22Rv1 (cell line): ENCODE results near the gene TTC8.

Experiments
- ZFX ChIP-seq: fragments of 450-650 bp; IDR thresholded peaks from 2 replicates; pipeline ENCODE4 v1.6.1; 2017; ENCODE audit warnings: antibody characterized with exemption, borderline replicate concordance
- TF ChIP-seq, protein P1 (sequence below): fragments of 450-650 bp; IDR thresholded peaks from 2 replicates; pipeline ENCODE4 v1.5.1; 2017; ENCODE audit warnings: mild to moderate bottlenecking

DNA sequence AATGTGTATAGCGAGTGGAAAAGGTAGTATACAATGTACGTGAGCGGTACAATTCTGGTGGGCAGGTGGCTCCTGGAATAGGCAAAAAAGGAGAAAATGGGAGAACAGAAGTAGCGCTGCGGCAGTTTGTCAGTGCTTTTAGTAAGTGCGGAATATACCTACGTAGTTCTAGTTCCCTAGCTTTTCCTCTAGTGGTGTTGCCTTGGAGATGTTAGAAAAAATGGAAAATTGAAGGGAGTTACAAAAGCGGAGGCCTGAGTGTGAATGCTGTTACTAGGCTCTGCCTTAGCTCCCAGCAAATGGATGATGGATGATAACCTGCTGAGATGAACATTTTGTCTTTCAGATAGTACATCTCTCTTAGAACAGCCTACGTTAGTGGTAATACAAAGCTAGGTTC lies 1.1 kb downstream of the TTC8 start:
- TF ChIP-seq, protein P1, sequence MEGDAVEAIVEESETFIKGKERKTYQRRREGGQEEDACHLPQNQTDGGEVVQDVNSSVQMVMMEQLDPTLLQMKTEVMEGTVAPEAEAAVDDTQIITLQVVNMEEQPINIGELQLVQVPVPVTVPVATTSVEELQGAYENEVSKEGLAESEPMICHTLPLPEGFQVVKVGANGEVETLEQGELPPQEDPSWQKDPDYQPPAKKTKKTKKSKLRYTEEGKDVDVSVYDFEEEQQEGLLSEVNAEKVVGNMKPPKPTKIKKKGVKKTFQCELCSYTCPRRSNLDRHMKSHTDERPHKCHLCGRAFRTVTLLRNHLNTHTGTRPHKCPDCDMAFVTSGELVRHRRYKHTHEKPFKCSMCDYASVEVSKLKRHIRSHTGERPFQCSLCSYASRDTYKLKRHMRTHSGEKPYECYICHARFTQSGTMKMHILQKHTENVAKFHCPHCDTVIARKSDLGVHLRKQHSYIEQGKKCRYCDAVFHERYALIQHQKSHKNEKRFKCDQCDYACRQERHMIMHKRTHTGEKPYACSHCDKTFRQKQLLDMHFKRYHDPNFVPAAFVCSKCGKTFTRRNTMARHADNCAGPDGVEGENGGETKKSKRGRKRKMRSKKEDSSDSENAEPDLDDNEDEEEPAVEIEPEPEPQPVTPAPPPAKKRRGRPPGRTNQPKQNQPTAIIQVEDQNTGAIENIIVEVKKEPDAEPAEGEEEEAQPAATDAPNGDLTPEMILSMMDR = no peak
- no peak for TF ChIP-seq ZFX
